ENCODE measurements around the gene CCSER1. TPM values are rescaled to one million over a fixed set of nuclear protein-coding genes. Genes with fewer than 3 reads are reported as not detected.

Gene CCSER1
- total RNA-seq, 1 experiment from 2014 or later: 0.63 TPM

- Mint-ChIP-seq H3K9me3 (ENCODE audit: unreplicated experiment) (no peaks in the 10 kb centered on the region), H3K36me3 (ENCODE audit: insufficient read depth, unreplicated experiment) (no peaks in the 10 kb centered on the region), H3K4me1 (ENCODE audit: insufficient read depth, unreplicated experiment) (no peaks in the 10 kb centered on the region), H3K4me3 (ENCODE audit: unreplicated experiment) (no peak overlapping the region), H3K27ac (ENCODE audit: low read depth, unreplicated experiment) (no peak overlapping the region), H3K27me3 (ENCODE audit: insufficient read depth, unreplicated experiment) (no peaks in the 10 kb centered on the region)
- BruUV-seq (replicated peaks): no TSS peak
- peak; percentile 62 for DNase-seq (ENCODE audit: unreplicated experiment)
- CTCF ChIA-PET: interaction anchor here (0.9 kb wide), 2 partner anchors 9 to 14 kb away, joined by 3 to 4 read pairs; no protein-coding TSS in a partner anchor
- no peak for TF ChIP-seq CTCF (IDR thresholded peaks at IDR 0.05; ENCODE audit: unreplicated experiment)
- POLR2A ChIA-PET: interaction anchor here (0.7 kb wide), 1 partner anchor 456 kb away, joined by 3 read pairs; no protein-coding TSS in a partner anchor
- intact Hi-C loops (cut with micrococcal nuclease): no loop called here
These were observed 10.4 kb downstream of the CCSER1 start for GRCh38 chr4:90137555-90137954.

GRCh38 chr4:90142081-90142480 is 14.9 kb downstream of the CCSER1 start:
- CTCF ChIA-PET: no interaction called here
- no peak overlapping the region for H3K4me3 Mint-ChIP-seq (ENCODE audit: unreplicated experiment)
- no TSS peak for BruUV-seq (replicated peaks)
- TF ChIP-seq CTCF (IDR thresholded peaks at IDR 0.05; ENCODE audit: unreplicated experiment): no peak
- POLR2A ChIA-PET: no interaction called here
- H3K27ac Mint-ChIP-seq (ENCODE audit: low read depth, unreplicated experiment): no peak overlapping the region
- H3K9me3 Mint-ChIP-seq (ENCODE audit: unreplicated experiment): no peaks in the 10 kb centered on the region
- no peak for DNase-seq (ENCODE audit: unreplicated experiment)
- intact Hi-C loops (cut with micrococcal nuclease): no loop called here
- H3K36me3 Mint-ChIP-seq (ENCODE audit: insufficient read depth, unreplicated experiment): no peaks in the 10 kb centered on the region
- H3K27me3 Mint-ChIP-seq (ENCODE audit: insufficient read depth, unreplicated experiment): no peaks in the 10 kb centered on the region
- no peaks in the 10 kb centered on the region for H3K4me1 Mint-ChIP-seq (ENCODE audit: insufficient read depth, unreplicated experiment)

- no peak for DNase-seq (ENCODE audit: unreplicated experiment)
- ChIA-PET POLR2A (no interaction called here), CTCF (no interaction called here)
- no peaks in the 10 kb centered on the region for H3K4me1 Mint-ChIP-seq (ENCODE audit: insufficient read depth, unreplicated experiment)
- H3K4me3 Mint-ChIP-seq (ENCODE audit: unreplicated experiment): no peak overlapping the region
- no peak for TF ChIP-seq CTCF (IDR thresholded peaks at IDR 0.05; ENCODE audit: unreplicated experiment)
- no peak overlapping the region for H3K27ac Mint-ChIP-seq (ENCODE audit: low read depth, unreplicated experiment)
- no peaks in the 10 kb centered on the region for H3K36me3 Mint-ChIP-seq (ENCODE audit: insufficient read depth, unreplicated experiment)
- no TSS peak for BruUV-seq (replicated peaks)
- no peaks in the 10 kb centered on the region for H3K27me3 Mint-ChIP-seq (ENCODE audit: insufficient read depth, unreplicated experiment)
- no peaks in the 10 kb centered on the region for H3K9me3 Mint-ChIP-seq (ENCODE audit: unreplicated experiment)
- intact Hi-C loops (cut with micrococcal nuclease): no loop called here
These were observed 18.1 kb downstream of the CCSER1 start for GRCh38 chr4:90145319-90145718.

- TF ChIP-seq CTCF (IDR thresholded peaks at IDR 0.05; ENCODE audit: unreplicated experiment): no peak
- H3K4me3 Mint-ChIP-seq (ENCODE audit: unreplicated experiment): no peak overlapping the region
- DNase-seq (ENCODE audit: unreplicated experiment): no peak
- intact Hi-C loops (cut with micrococcal nuclease): no loop called here
- H3K9me3 Mint-ChIP-seq (ENCODE audit: unreplicated experiment): no peaks in the 10 kb centered on the region
- ChIA-PET POLR2A (no interaction called here), CTCF (interaction anchor here (0.6 kb wide), 1 partner anchor 301 kb away, joined by 3 read pairs; no protein-coding TSS in a partner anchor)
- H3K4me1 Mint-ChIP-seq (ENCODE audit: insufficient read depth, unreplicated experiment): no peaks in the 10 kb centered on the region
- BruUV-seq (replicated peaks): no TSS peak
- no peak overlapping the region for H3K27ac Mint-ChIP-seq (ENCODE audit: low read depth, unreplicated experiment)
- H3K36me3 Mint-ChIP-seq (ENCODE audit: insufficient read depth, unreplicated experiment): no peaks in the 10 kb centered on the region
- no peaks in the 10 kb centered on the region for H3K27me3 Mint-ChIP-seq (ENCODE audit: insufficient read depth, unreplicated experiment)
These were observed 19.1 kb downstream of the CCSER1 start for GRCh38 chr4:90146306-90146705.

Measured in MCF 10A (cell line).